Pancreas (tissue), 10 donors: ENCODE data around the gene NRCAM. TPM values are rescaled to one million over a fixed set of nuclear protein-coding genes. Genes with fewer than 3 reads are reported as not detected.

Experiments used
- ATAC-seq, 4 donors: fragments of 200-7000 bp; cut with Tn5 transposase; one replicate each; pipeline versions ENCODE4 v1.8.0 to v1.9.1; 2020; ENCODE audit warnings: mild to moderate bottlenecking in 4 of 4, moderate library complexity in 4 of 4
- DNase-seq, 6 donors: peaks; one replicate each; pipeline ENCODE4 v3.0.0-alpha.2; 2020
- FAIRE-seq: peaks from 2 replicates; lab custom pipeline; 2012; peaks lifted over from hg19 to GRCh38; lab: Jason Lieb, UNC
- H3K27ac ChIP-seq, 4 donors: fragments of 200-600 bp; sonication (generic); 1 replicate in 3 of 4; 2 replicates in 1 of 4; pipeline versions ENCODE4 v1.5.0 to v1.8.0; 2020
- H3K27me3 ChIP-seq, 4 donors: fragments of 200-600 bp; one replicate each; pipeline ENCODE4 v1.8.0; 2021
- H3K36me3 ChIP-seq, 3 donors: fragments of 200-600 bp; sonication (generic) in 1 of 3; one replicate each; pipeline versions ENCODE4 v1.5.0 to v1.8.0; 2020 to 2021
- H3K4me1 ChIP-seq, 3 donors: fragments of 200-600 bp; one replicate each; pipeline ENCODE4 v1.8.0; 2021
- H3K4me3 ChIP-seq, 4 donors: fragments of 200-600 bp; sonication (generic) in 2 of 4; one replicate each; pipeline versions ENCODE4 v1.5.0 to v1.8.0; 2020 to 2021
- H3K9me3 ChIP-seq, 4 donors: fragments of 200-600 bp; one replicate each; pipeline ENCODE4 v1.8.0; 2021
- CTCF ChIP-seq, 4 donors: fragments of 200-600 bp; sonication (generic) in 3 of 4; IDR thresholded peaks; one replicate each; pipeline versions ENCODE4 v1.5.0 to v1.8.0; 2021; ENCODE audit warnings: antibody characterized with exemption in 4 of 4
- WGBS, 2 donors: extraction: QIAGEN DNeasy Blood & Tissue Kit; methylation state at CpG; one replicate each; pipeline ENCODE4 v1.1.7; 2013; 5-methylcytosine and 5-hydroxymethylcytosine counted together
- intact Hi-C, 3 donors: fragments of 100-400 bp; cut with DNase I; formaldehyde crosslinking; loops; one replicate each; pipeline versions ENCODE4 v1.11.1 to v1.14.2; 2022
- polyA plus RNA-seq, 2 donors: library from polyadenylated mRNA; stranded (reverse); fragments of 200-250 nt; gene quantifications; one replicate each; pipeline ENCODE4 v1.2.3, GENCODE V29; 2013
- total RNA-seq, 6 donors: library from RNA; stranded (reverse); fragmentation: NEBNext Ultra II Directional in 4 of 6; extraction: Animal tissue kit (Norgen Biotek cat#: 25700) in 4 of 6; gene quantifications; one replicate each; pipeline versions ENCODE4 v1.2.1 to v1.2.4, GENCODE V29; 2021 to 2023
- donor health status: healthy with polysubstance abuse.
- donor health status: DM: no; HTN: no; CAD: no; lungs with moderate emphysema.
- donor health status: DM: no; HTN: no; CAD: no.
- donor health status: control.
- donor health status: control.
- donor health status: Bipolar disorder and iron deficiency.
- donor health status: DM: yes; HTN: yes; CAD: no.
- donor health status: DM: no; HTN: no; CAD: no.
- donor health status: DM: no; HTN: no; CAD: no.
- donor health status: DM: yes; HTN: yes; CAD: no.

The NRCAM gene
- total and polyA plus RNA-seq, 8 donors = 14.1 to 53.6 (median 40.4) TPM

GRCh38 chr7:108193594-108194498 lies 262.4 kb downstream of the NRCAM start:
- no peak for FAIRE-seq
- 67 to 71% methylated on average over 9 of the region's 9 CpGs for WGBS, 2 donors
- Histone ChIP-seq H3K27me3 (no peaks in the 10 kb centered on the region), H3K4me3 (no peak overlapping the region), H3K36me3 (no peaks in the 10 kb centered on the region), H3K27ac (no peak overlapping the region), H3K4me1 (no peaks in the 10 kb centered on the region), H3K9me3 (no peaks in the 10 kb centered on the region)
- intact Hi-C loops = no loop called here
- no peak for TF ChIP-seq CTCF (IDR thresholded peaks at IDR 0.05)
- no peak for DNase-seq
- no peak for ATAC-seq

GRCh38 chr7:108190891-108191290 lies 265.3 kb downstream of the NRCAM start:
- DNase-seq = no peak
- H3K4me3 ChIP-seq = no peak overlapping the region
- H3K36me3 ChIP-seq = no peaks in the 10 kb centered on the region
- no peak overlapping the region for H3K27ac ChIP-seq
- FAIRE-seq = no peak
- H3K4me1 ChIP-seq = no peaks in the 10 kb centered on the region
- no peak for ATAC-seq
- WGBS, 2 donors = 82 to 89% methylated on average over 4 of the region's 4 CpGs
- no peaks in the 10 kb centered on the region for H3K27me3 ChIP-seq
- no peak for TF ChIP-seq CTCF (IDR thresholded peaks at IDR 0.05)
- intact Hi-C loops = no loop called here
- H3K9me3 ChIP-seq = no peaks in the 10 kb centered on the region

- no peaks in the 10 kb centered on the region for H3K36me3 ChIP-seq
- H3K4me1 ChIP-seq = no peaks in the 10 kb centered on the region
- no peaks in the 10 kb centered on the region for H3K9me3 ChIP-seq
- TF ChIP-seq CTCF (IDR thresholded peaks at IDR 0.05) = no peak
- 64 to 76% methylated on average over 7 of the region's 7 CpGs for WGBS, 2 donors
- H3K27me3 ChIP-seq = no peaks in the 10 kb centered on the region
- no peak overlapping the region for H3K4me3 ChIP-seq
- ATAC-seq (no peak), FAIRE-seq (no peak), DNase-seq (no peak)
- intact Hi-C loops = loop anchor here in 1 of 3 donors (10.0 kb wide), 1 partner anchor 305 kb away; no protein-coding TSS in a partner anchor
- H3K27ac ChIP-seq = no peak overlapping the region
Observed at GRCh38 chr7:108189733-108190388, 266.4 kb downstream of the NRCAM start.

- ATAC-seq (no peak), FAIRE-seq (no peak), DNase-seq (no peak)
- no peak overlapping the region for H3K27ac ChIP-seq
- H3K36me3 ChIP-seq = no peaks in the 10 kb centered on the region
- TF ChIP-seq CTCF (IDR thresholded peaks at IDR 0.05) = no peak
- intact Hi-C loops = loop anchor here in 1 of 3 donors (10.0 kb wide), 1 partner anchor 306 kb away; no protein-coding TSS in a partner anchor
- no peaks in the 10 kb centered on the region for H3K4me1 ChIP-seq
- H3K9me3 ChIP-seq = no peaks in the 10 kb centered on the region
- H3K4me3 ChIP-seq = no peak overlapping the region
- H3K27me3 ChIP-seq = no peaks in the 10 kb centered on the region
- WGBS, 2 donors = 95 to 97% methylated on average over 3 of the region's 3 CpGs
Observed at GRCh38 chr7:108188724-108189123, 267.5 kb downstream of the NRCAM start.
